Measurements from ENCODE around the gene GRM4.

GRM4 gene

GRCh38 chr6:34170346-34170745, 24.5 kb upstream of the GRM4 start:
- no peak overlapping the region for H3K4me2 ChIP-seq (ENCODE audit: low read depth, low read length, poor library complexity, severe bottlenecking)
- no peak for TF ChIP-seq EZH2phosphoT487 (conservative IDR thresholded peaks at IDR 0.05; ENCODE audit: low read length)
- no peak overlapping the region for H3K27ac ChIP-seq (ENCODE audit: low read depth, low read length)

GRCh38 chr6:34169897-34170296, 24.0 kb upstream of the GRM4 start:
- Histone ChIP-seq H3F3A (ENCODE audit: insufficient read depth) (peaks cover 7% of the 10 kb centered on the region; the same call in 1 of the 2 replicates), H3K79me2 (ENCODE audit: insufficient read depth, low read length) (no peaks in the 10 kb centered on the region), H4K20me1 (ENCODE audit: low read depth, low read length) (no peaks in the 10 kb centered on the region), H2AFZ (ENCODE audit: low read depth, low read length, severe bottlenecking) (no peak overlapping the region), H3K36me3 (ENCODE audit: low read length) (no peaks in the 10 kb centered on the region), H3K9me2 (replicated peaks; ENCODE audit: insufficient read depth, low read length) (no peaks in the 10 kb centered on the region), H3K9ac (ENCODE audit: low read length) (no peak overlapping the region), H3K27ac (ENCODE audit: low read depth, low read length) (no peak overlapping the region), H3K4me2 (ENCODE audit: low read depth, low read length, poor library complexity, severe bottlenecking) (no peak overlapping the region), H3K27me3 (ENCODE audit: low read length) (no peaks in the 10 kb centered on the region), H3K4me3 (ENCODE audit: insufficient read depth, low read length, poor library complexity, severe bottlenecking) (no peak overlapping the region), H3K9me3 (ENCODE audit: insufficient read depth, low read length) (no peaks in the 10 kb centered on the region)
- TF ChIP-seq CTCF (IDR thresholded peaks at IDR 0.05; ENCODE audit: insufficient read depth, low read length, poor library complexity, severe bottlenecking) = no peak
- TF ChIP-seq EZH2phosphoT487 (conservative IDR thresholded peaks at IDR 0.05; ENCODE audit: low read length) = no peak

More at GRCh38 chr6:34170346-34170745, 24.5 kb upstream of the GRM4 start:
- Histone ChIP-seq H3F3A (ENCODE audit: insufficient read depth) (peaks cover 3% of the 10 kb centered on the region; the same call in 1 of the 2 replicates), H2AFZ (ENCODE audit: low read depth, low read length, severe bottlenecking) (no peak overlapping the region), H3K9ac (ENCODE audit: low read length) (no peak overlapping the region), H3K9me3 (ENCODE audit: insufficient read depth, low read length) (no peaks in the 10 kb centered on the region), H3K9me2 (replicated peaks; ENCODE audit: insufficient read depth, low read length) (no peaks in the 10 kb centered on the region), H4K20me1 (ENCODE audit: low read depth, low read length) (no peaks in the 10 kb centered on the region), H3K79me2 (ENCODE audit: insufficient read depth, low read length) (no peaks in the 10 kb centered on the region), H3K27me3 (ENCODE audit: low read length) (no peaks in the 10 kb centered on the region), H3K36me3 (ENCODE audit: low read length) (no peaks in the 10 kb centered on the region), H3K4me3 (ENCODE audit: insufficient read depth, low read length, poor library complexity, severe bottlenecking) (no peak overlapping the region)

GRCh38 chr6:34161857-34162515, 16.1 kb upstream of the GRM4 start:
- Histone ChIP-seq H4K20me1 (ENCODE audit: low read depth, low read length) (no peaks in the 10 kb centered on the region), H3F3A (ENCODE audit: insufficient read depth) (peaks cover 9% of the 10 kb centered on the region; the same call in 1 of the 2 replicates), H3K36me3 (ENCODE audit: low read length) (no peaks in the 10 kb centered on the region), H3K27ac (ENCODE audit: low read depth, low read length) (no peak overlapping the region), H3K27me3 (ENCODE audit: low read length) (no peaks in the 10 kb centered on the region), H3K4me3 (ENCODE audit: insufficient read depth, low read length, poor library complexity, severe bottlenecking) (no peak overlapping the region), H3K9ac (ENCODE audit: low read length) (no peak overlapping the region), H3K4me2 (ENCODE audit: low read depth, low read length, poor library complexity, severe bottlenecking) (no peak overlapping the region), H3K9me3 (ENCODE audit: insufficient read depth, low read length) (peaks cover 4% of the 10 kb centered on the region; the same call in 1 of the 2 replicates), H2AFZ (ENCODE audit: low read depth, low read length, severe bottlenecking) (no peak overlapping the region), H3K79me2 (ENCODE audit: insufficient read depth, low read length) (no peaks in the 10 kb centered on the region), H3K9me2 (replicated peaks; ENCODE audit: insufficient read depth, low read length) (no peaks in the 10 kb centered on the region)
- TF ChIP-seq EZH2phosphoT487 (conservative IDR thresholded peaks at IDR 0.05; ENCODE audit: low read length) = no peak
- TF ChIP-seq CTCF (IDR thresholded peaks at IDR 0.05; ENCODE audit: insufficient read depth, low read length, poor library complexity, severe bottlenecking) = no peak

- Histone ChIP-seq H2AFZ (ENCODE audit: low read depth, low read length, severe bottlenecking) (no peak overlapping the region), H3K36me3 (ENCODE audit: low read length) (no peaks in the 10 kb centered on the region), H3K79me2 (ENCODE audit: insufficient read depth, low read length) (no peaks in the 10 kb centered on the region), H4K20me1 (ENCODE audit: low read depth, low read length) (no peaks in the 10 kb centered on the region), H3K27me3 (ENCODE audit: low read length) (no peaks in the 10 kb centered on the region), H3K4me3 (ENCODE audit: insufficient read depth, low read length, poor library complexity, severe bottlenecking) (no peak overlapping the region), H3K9me3 (ENCODE audit: insufficient read depth, low read length) (peaks cover 4% of the 10 kb centered on the region; the same call in 1 of the 2 replicates), H3K4me2 (ENCODE audit: low read depth, low read length, poor library complexity, severe bottlenecking) (no peak overlapping the region), H3K27ac (ENCODE audit: low read depth, low read length) (no peak overlapping the region), H3K9ac (ENCODE audit: low read length) (no peak overlapping the region), H3K9me2 (replicated peaks; ENCODE audit: insufficient read depth, low read length) (no peaks in the 10 kb centered on the region), H3F3A (ENCODE audit: insufficient read depth) (0 out of 2 replicates have a peak, but pooled peaks cover under 1% of the 10 kb centered on the region)
- TF ChIP-seq EZH2phosphoT487 (conservative IDR thresholded peaks at IDR 0.05; ENCODE audit: low read length) (no peak), CTCF (IDR thresholded peaks at IDR 0.05; ENCODE audit: insufficient read depth, low read length, poor library complexity, severe bottlenecking) (no peak)
Observed at GRCh38 chr6:34159844-34160243, 14.0 kb upstream of the GRM4 start.

Data from SU-DHL-6 (cell line).